ENCODE measurements around the gene VPS72.
A peak's percentile ranks its signal among the peaks of the same experiment; 100 is the strongest.

The VPS72 gene

GRCh38 chr1:151142411-151143056, 47.5 kb downstream of the VPS72 start:
- Histone ChIP-seq H3K27me3 (ENCODE audit: control insufficient read depth, insufficient read depth, low read length) (peaks cover 23% of the 10 kb centered on the region), H3K4me1 (ENCODE audit: control insufficient read depth, low read depth, low read length) (peaks cover 27% of the 10 kb centered on the region), H3K36me3 (ENCODE audit: control insufficient read depth, low read depth, low read length) (peaks cover 7% of the 10 kb centered on the region), H3K27ac (ENCODE audit: low read length) (no peak overlapping the region), H3K4me3 (ENCODE audit: low read length) (no peak overlapping the region), H3K9me3 (ENCODE audit: control insufficient read depth, low read depth, low read length) (no peaks in the 10 kb centered on the region), H3K9ac (ENCODE audit: low read length) (no peak overlapping the region)

- H3K4me1 ChIP-seq (ENCODE audit: control insufficient read depth, low read depth, low read length) = no peaks in the 10 kb centered on the region
- no peak overlapping the region for H3K4me3 ChIP-seq (ENCODE audit: low read length)
- H3K27ac ChIP-seq (ENCODE audit: low read length) = no peak overlapping the region
- H3K9ac ChIP-seq (ENCODE audit: low read length) = no peak overlapping the region
- H3K27me3 ChIP-seq (ENCODE audit: control insufficient read depth, insufficient read depth, low read length) = peaks cover 14% of the 10 kb centered on the region
- H3K9me3 ChIP-seq (ENCODE audit: control insufficient read depth, low read depth, low read length) = no peaks in the 10 kb centered on the region
- H3K36me3 ChIP-seq (ENCODE audit: control insufficient read depth, low read depth, low read length) = peaks cover 28% of the 10 kb centered on the region
Observed at GRCh38 chr1:151137789-151138188, 52.2 kb downstream of the VPS72 start.

- no peak overlapping the region for H3K4me3 ChIP-seq (ENCODE audit: low read length)
- peaks cover 28% of the 10 kb centered on the region for H3K36me3 ChIP-seq (ENCODE audit: control insufficient read depth, low read depth, low read length)
- H3K4me1 ChIP-seq (ENCODE audit: control insufficient read depth, low read depth, low read length) = no peaks in the 10 kb centered on the region
- no peak overlapping the region for H3K27ac ChIP-seq (ENCODE audit: low read length)
- peaks cover 32% of the 10 kb centered on the region for H3K27me3 ChIP-seq (ENCODE audit: control insufficient read depth, insufficient read depth, low read length)
- H3K9me3 ChIP-seq (ENCODE audit: control insufficient read depth, low read depth, low read length) = no peaks in the 10 kb centered on the region
- no peak overlapping the region for H3K9ac ChIP-seq (ENCODE audit: low read length)
Observed at GRCh38 chr1:151135433-151136385, 54.3 kb downstream of the VPS72 start.

GRCh38 chr1:151134991-151135390, 55.0 kb downstream of the VPS72 start:
- H3K9me3 ChIP-seq (ENCODE audit: control insufficient read depth, low read depth, low read length) = no peaks in the 10 kb centered on the region
- H3K4me3 ChIP-seq (ENCODE audit: low read length) = no peak overlapping the region
- no peak overlapping the region for H3K9ac ChIP-seq (ENCODE audit: low read length)
- peaks cover 35% of the 10 kb centered on the region for H3K27me3 ChIP-seq (ENCODE audit: control insufficient read depth, insufficient read depth, low read length)
- H3K36me3 ChIP-seq (ENCODE audit: control insufficient read depth, low read depth, low read length) = peaks cover 28% of the 10 kb centered on the region
- H3K27ac ChIP-seq (ENCODE audit: low read length) = no peak overlapping the region
- H3K4me1 ChIP-seq (ENCODE audit: control insufficient read depth, low read depth, low read length) = no peaks in the 10 kb centered on the region

- peaks cover 35% of the 10 kb centered on the region for H3K27me3 ChIP-seq (ENCODE audit: control insufficient read depth, insufficient read depth, low read length)
- no peak overlapping the region for H3K4me3 ChIP-seq (ENCODE audit: low read length)
- H3K9me3 ChIP-seq (ENCODE audit: control insufficient read depth, low read depth, low read length) = no peaks in the 10 kb centered on the region
- H3K9ac ChIP-seq (ENCODE audit: low read length) = no peak overlapping the region
- H3K4me1 ChIP-seq (ENCODE audit: control insufficient read depth, low read depth, low read length) = no peaks in the 10 kb centered on the region
- peaks cover 25% of the 10 kb centered on the region for H3K36me3 ChIP-seq (ENCODE audit: control insufficient read depth, low read depth, low read length)
- H3K27ac ChIP-seq (ENCODE audit: low read length) = no peak overlapping the region
Observed at GRCh38 chr1:151134396-151134795, 55.6 kb downstream of the VPS72 start.

- no peak overlapping the region for H3K27ac ChIP-seq (ENCODE audit: low read length)
- peaks cover 35% of the 10 kb centered on the region for H3K27me3 ChIP-seq (ENCODE audit: control insufficient read depth, insufficient read depth, low read length)
- peak overlapping the region; percentile 61 for H3K4me3 ChIP-seq (ENCODE audit: low read length)
- H3K4me1 ChIP-seq (ENCODE audit: control insufficient read depth, low read depth, low read length) = peaks cover 4% of the 10 kb centered on the region
- no peaks in the 10 kb centered on the region for H3K9me3 ChIP-seq (ENCODE audit: control insufficient read depth, low read depth, low read length)
- H3K9ac ChIP-seq (ENCODE audit: low read length) = no peak overlapping the region
- peaks cover 22% of the 10 kb centered on the region for H3K36me3 ChIP-seq (ENCODE audit: control insufficient read depth, low read depth, low read length)
Observed at GRCh38 chr1:151133018-151133806, 56.8 kb downstream of the VPS72 start.

GRCh38 chr1:151132335-151133017, 57.5 kb downstream of the VPS72 start:
- Histone ChIP-seq H3K27me3 (ENCODE audit: control insufficient read depth, insufficient read depth, low read length) (peaks cover 35% of the 10 kb centered on the region), H3K4me1 (ENCODE audit: control insufficient read depth, low read depth, low read length) (peaks cover 4% of the 10 kb centered on the region), H3K36me3 (ENCODE audit: control insufficient read depth, low read depth, low read length) (peaks cover 22% of the 10 kb centered on the region), H3K27ac (ENCODE audit: low read length) (no peak overlapping the region), H3K4me3 (ENCODE audit: low read length) (peak overlapping the region; percentile 61), H3K9me3 (ENCODE audit: control insufficient read depth, low read depth, low read length) (no peaks in the 10 kb centered on the region), H3K9ac (ENCODE audit: low read length) (peak overlapping the region; percentile 48)

- Histone ChIP-seq H3K36me3 (ENCODE audit: control insufficient read depth, low read depth, low read length) (peaks cover 21% of the 10 kb centered on the region), H3K9me3 (ENCODE audit: control insufficient read depth, low read depth, low read length) (no peaks in the 10 kb centered on the region), H3K27ac (ENCODE audit: low read length) (no peak overlapping the region), H3K9ac (ENCODE audit: low read length) (peak overlapping the region; percentile 48), H3K27me3 (ENCODE audit: control insufficient read depth, insufficient read depth, low read length) (peaks cover 35% of the 10 kb centered on the region), H3K4me3 (ENCODE audit: low read length) (peak overlapping the region; percentile 61), H3K4me1 (ENCODE audit: control insufficient read depth, low read depth, low read length) (peaks cover 4% of the 10 kb centered on the region)
Observed at GRCh38 chr1:151131701-151132334, 58.2 kb downstream of the VPS72 start.

GRCh38 chr1:151130987-151131586, 58.9 kb downstream of the VPS72 start:
- Histone ChIP-seq H3K27me3 (ENCODE audit: control insufficient read depth, insufficient read depth, low read length) (peaks cover 35% of the 10 kb centered on the region), H3K9me3 (ENCODE audit: control insufficient read depth, low read depth, low read length) (no peaks in the 10 kb centered on the region), H3K36me3 (ENCODE audit: control insufficient read depth, low read depth, low read length) (peaks cover 15% of the 10 kb centered on the region), H3K27ac (ENCODE audit: low read length) (no peak overlapping the region), H3K9ac (ENCODE audit: low read length) (peak overlapping the region; percentile 48), H3K4me1 (ENCODE audit: control insufficient read depth, low read depth, low read length) (peaks cover 4% of the 10 kb centered on the region), H3K4me3 (ENCODE audit: low read length) (peak overlapping the region; percentile 61)

GRCh38 chr1:151128800-151129199, 61.2 kb downstream of the VPS72 start:
- Histone ChIP-seq H3K27me3 (ENCODE audit: control insufficient read depth, insufficient read depth, low read length) (peaks cover 31% of the 10 kb centered on the region), H3K4me3 (ENCODE audit: low read length) (no peak overlapping the region), H3K27ac (ENCODE audit: low read length) (no peak overlapping the region), H3K4me1 (ENCODE audit: control insufficient read depth, low read depth, low read length) (peaks cover 11% of the 10 kb centered on the region), H3K9me3 (ENCODE audit: control insufficient read depth, low read depth, low read length) (no peaks in the 10 kb centered on the region), H3K36me3 (ENCODE audit: control insufficient read depth, low read depth, low read length) (no peaks in the 10 kb centered on the region), H3K9ac (ENCODE audit: low read length) (no peak overlapping the region)

All from iPS-18a (cell line).